ENCODE measurements around the gene PCLO. TPM values are rescaled to one million over a fixed set of nuclear protein-coding genes. Genes with fewer than 3 reads are reported as not detected.
"Not testable (repeated sequence)": the region's sequence is repeated elsewhere in the genome, so short reads cannot be mapped to it uniquely, and the experiment has no call there.

The PCLO gene
- total RNA-seq, 1 donor from 2014 or later, result 3.7 TPM

- DNase-seq, result no peak
Measured at GRCh38 chr7:82961240-82961639, 201.4 kb downstream of the PCLO start.

GRCh38 chr7:82959528-82959927 lies 203.2 kb downstream of the PCLO start:
- DNase-seq, result no peak

- DNase-seq, result no peak
Measured at GRCh38 chr7:82957521-82957920, 205.2 kb downstream of the PCLO start.

- no peak for DNase-seq
Measured at GRCh38 chr7:82953324-82954027, 209.2 kb downstream of the PCLO start.

- no peak for DNase-seq
Measured at GRCh38 chr7:82950436-82950835, 212.2 kb downstream of the PCLO start.

GRCh38 chr7:82945480-82945879 lies 217.2 kb downstream of the PCLO start:
- no peak for DNase-seq

GRCh38 chr7:82945056-82945455 lies 217.6 kb downstream of the PCLO start:
- DNase-seq, result no peak

GRCh38 chr7:82932516-82932915 lies 230.2 kb downstream of the PCLO start:
- DNase-seq, result no peak

GRCh38 chr7:82926477-82926876 lies 236.2 kb downstream of the PCLO start:
- no peak for DNase-seq

- no peak for DNase-seq
Measured at GRCh38 chr7:82925331-82925730, 237.4 kb downstream of the PCLO start.

GRCh38 chr7:82906502-82906901 lies 256.2 kb downstream of the PCLO start:
- no peak for DNase-seq

GRCh38 chr7:82904871-82905270 lies 257.8 kb downstream of the PCLO start:
- DNase-seq, result no peak

- not testable (repeated sequence) for DNase-seq
Measured at GRCh38 chr7:82901098-82901497, 261.6 kb downstream of the PCLO start.

GRCh38 chr7:82897500-82897899 lies 265.2 kb downstream of the PCLO start:
- no peak for DNase-seq

GRCh38 chr7:82894341-82894740 lies 268.3 kb downstream of the PCLO start:
- DNase-seq, result not testable (repeated sequence)

- no peak for DNase-seq
Measured at GRCh38 chr7:82886324-82886723, 276.4 kb downstream of the PCLO start.

GRCh38 chr7:82865856-82866255 lies 296.8 kb downstream of the PCLO start:
- peak; percentile 14 for DNase-seq

- peak; percentile 79 for DNase-seq
Measured at GRCh38 chr7:82859106-82859850, 303.4 kb downstream of the PCLO start.

GRCh38 chr7:82851121-82851520 lies 311.6 kb downstream of the PCLO start:
- no peak for DNase-seq

GRCh38 chr7:82841828-82842227 lies 320.9 kb downstream of the PCLO start:
- no peak for DNase-seq

GRCh38 chr7:82840061-82840460 lies 322.6 kb downstream of the PCLO start:
- DNase-seq, result no peak

- DNase-seq, result no peak
Measured at GRCh38 chr7:82839555-82839954, 323.1 kb downstream of the PCLO start.

- DNase-seq, result no peak
Measured at GRCh38 chr7:82839063-82839462, 323.6 kb downstream of the PCLO start.

- DNase-seq, result no peak
Measured at GRCh38 chr7:82838314-82838713, 324.4 kb downstream of the PCLO start.

All from dermis blood vessel endothelial cell (primary cell).